A549 (cell line): ENCODE data around the gene CDYL2. TPM values are rescaled to one million over a fixed set of nuclear protein-coding genes. Genes with fewer than 3 reads are reported as not detected.
"Not testable (repeated sequence)": the region's sequence is repeated elsewhere in the genome, so short reads cannot be mapped to it uniquely, and the experiment has no call there.

ENCODE experiments used
- ATAC-seq, 2 experiments: fragments of 200-7000 bp in 1 of 2; fragments of >200 bp in 1 of 2; cut with Nextera tagmentation in 1 of 2; cut with Tn5 transposase in 1 of 2; 3 replicates each; pipeline versions ENCODE4 v1.8.0 to v1.9.1; 2018 to 2020; ENCODE audit warnings: mild to moderate bottlenecking in 1 of 2, moderate library complexity in 1 of 2
- CTCF ChIA-PET: fragments of 300-600 bp; sonication (Branson Sonifier 250); formaldehyde crosslinking; extraction: SDS; loops from one replicate; lab custom pipeline; 2021; ENCODE audit warnings: antibody characterized with exemption, inconsistent platforms; lab: Yijun Ruan, JAX
- POLR2A ChIA-PET: fragments of 350-600 bp; formaldehyde crosslinking; extraction: SDS; loops from one replicate; lab custom pipeline; 2021; ENCODE audit warnings: antibody characterized with exemption, inconsistent platforms; lab: Yijun Ruan, JAX
- DNase-seq, 2 experiments: peaks; one replicate each; pipeline versions ENCODE4 v3.0.0 to v3.0.0-alpha.2; 2011 to 2016; ENCODE audit warnings: low read depth in 1 of 2, low spot score in 1 of 2
- FAIRE-seq: peaks from 2 replicates; lab custom pipeline; 2011; peaks lifted over from hg19 to GRCh38; lab: Jason Lieb, UNC
- H3K27ac ChIP-seq, 2 experiments: fragments of >200 bp; sonication (Bioruptor Twin); formaldehyde crosslinking; 3 replicates each; pipeline ENCODE4 v1.5.1; 2016 to 2017
- H3K4me1 ChIP-seq: fragments of >200 bp; sonication (Bioruptor Twin); formaldehyde crosslinking; 3 replicates; pipeline ENCODE4 v1.6.1; 2016
- H3K4me2 ChIP-seq: fragments of >200 bp; sonication (Bioruptor Twin); formaldehyde crosslinking; 3 replicates; pipeline ENCODE4 v1.6.1; 2016
- H3K4me3 ChIP-seq: fragments of >200 bp; sonication (Bioruptor Twin); formaldehyde crosslinking; 3 replicates; pipeline ENCODE4 v1.5.1; 2016
- H3K9me3 ChIP-seq: fragments of >200 bp; sonication (Bioruptor Twin); formaldehyde crosslinking; 3 replicates; pipeline ENCODE4 v1.6.1; 2016
- CBX8 ChIP-seq: fragments of 200-600 bp; sonication (generic); IDR thresholded peaks from 2 replicates; pipeline ENCODE4 v1.6.1; 2016
- CHD2 ChIP-seq: fragments of 150-350 bp; IDR thresholded peaks from 2 replicates; pipeline ENCODE4 v1.6.1; 2014; ENCODE audit warnings: low read length; ENCODE audit not compliant: partially characterized antibody
- EHF ChIP-seq: fragments of 250-450 bp; sonication (Bioruptor Pico); IDR thresholded peaks from 2 replicates; pipeline ENCODE4 v1.5.0; 2020; ENCODE audit warnings: mild to moderate bottlenecking
- FOSB ChIP-seq: fragments of 250-450 bp; sonication (Bioruptor Pico); IDR thresholded peaks from 2 replicates; pipeline ENCODE4 v1.5.0; 2020; ENCODE audit warnings: mild to moderate bottlenecking, moderate library complexity
- FOSL2 ChIP-seq, 2 experiments: fragments of 450-650 bp in 1 of 2; fragments of >200 bp in 1 of 2; sonication (Bioruptor Twin) in 1 of 2; formaldehyde crosslinking; IDR thresholded peaks; 2 replicates each; pipeline versions ENCODE4 v1.5.0 to v1.6.1; 2016 to 2020; ENCODE audit warnings: mild to moderate bottlenecking in 1 of 2, moderate library complexity in 1 of 2
- FOXS1 ChIP-seq: fragments of 250-450 bp; sonication (Bioruptor Pico); IDR thresholded peaks from 2 replicates; pipeline ENCODE4 v1.5.0; 2020; ENCODE audit warnings: mild to moderate bottlenecking, moderate library complexity
- HOXB5 ChIP-seq: fragments of 250-450 bp; sonication (Bioruptor Pico); IDR thresholded peaks from 2 replicates; pipeline ENCODE4 v1.5.0; 2020; ENCODE audit warnings: mild to moderate bottlenecking, moderate library complexity
- KDM1A ChIP-seq: fragments of 200-600 bp; sonication (generic); IDR thresholded peaks from 2 replicates; pipeline ENCODE4 v1.6.1; 2016; ENCODE audit warnings: low read depth, mild to moderate bottlenecking
- MAFK ChIP-seq: fragments of 450-650 bp; IDR thresholded peaks from 2 replicates; pipeline ENCODE4 v1.6.1; 2014; ENCODE audit not compliant: partially characterized antibody
- NR3C1 ChIP-seq: fragments of >200 bp; sonication (Bioruptor Twin); formaldehyde crosslinking; IDR thresholded peaks from 3 replicates; pipeline ENCODE4 v1.6.1; 2017
- PHF8 ChIP-seq: fragments of 200-600 bp; sonication (generic); IDR thresholded peaks from 2 replicates; pipeline ENCODE4 v1.6.1; 2016; ENCODE audit warnings: low read depth, mild to moderate bottlenecking, antibody characterized with exemption, moderate library complexity, borderline replicate concordance
- POLR2AphosphoS2 ChIP-seq: conservative IDR thresholded peaks from 2 replicates; pipeline ENCODE4 v1.6.1; 2012; ENCODE audit warnings: low read length, improper control_type of control experiment, inconsistent platforms
- RAD21 ChIP-seq, 2 experiments: fragments of >200 bp in 1 of 2; sonication (Bioruptor Twin) in 1 of 2; formaldehyde crosslinking in 1 of 2; IDR thresholded peaks in 1 of 2; conservative IDR thresholded peaks in 1 of 2; 2 replicates in 1 of 2; 3 replicates in 1 of 2; pipeline ENCODE4 v1.6.1; 2012 to 2018; ENCODE audit warnings: inconsistent platforms in 1 of 2
- SREBF2 ChIP-seq: fragments of 450-650 bp; IDR thresholded peaks from 2 replicates; pipeline ENCODE4 v1.6.1; 2014; ENCODE audit warnings: mild to moderate bottlenecking, moderate library complexity
- TFCP2L1 ChIP-seq: fragments of 250-450 bp; sonication (Bioruptor Pico); IDR thresholded peaks from 2 replicates; pipeline ENCODE4 v1.5.0; 2021; ENCODE audit warnings: mild to moderate bottlenecking
- TP53 ChIP-seq: fragments of 250-450 bp; sonication (Bioruptor Pico); IDR thresholded peaks from 2 replicates; pipeline ENCODE4 v1.5.0; 2021; ENCODE audit warnings: mild to moderate bottlenecking, moderate library complexity
- ZFP36 ChIP-seq: fragments of 450-650 bp; IDR thresholded peaks from 2 replicates; pipeline ENCODE4 v1.6.1; 2014; ENCODE audit warnings: borderline replicate concordance; ENCODE audit not compliant: partially characterized antibody
- ZNF302 ChIP-seq: fragments of 250-450 bp; sonication (Bioruptor Pico); IDR thresholded peaks from 2 replicates; pipeline ENCODE4 v1.9.0; 2021; ENCODE audit warnings: inconsistent platforms, mild to moderate bottlenecking, moderate library complexity
- ZSCAN20 ChIP-seq: fragments of 250-450 bp; sonication (Bioruptor Pico); IDR thresholded peaks from 2 replicates; pipeline ENCODE4 v1.8.0; 2022; ENCODE audit warnings: mild to moderate bottlenecking, moderate library complexity
- WGBS: methylation state at CpG from one replicate; pipeline ENCODE4 v1.1.6; 2017; ENCODE audit errors: missing lambda C conversion rate; 5-methylcytosine and 5-hydroxymethylcytosine counted together
- polyA plus RNA-seq, 4 experiments: library from polyadenylated mRNA; depleted of rRNA in 3 of 4; stranded (reverse); fragments of >200 nt; fragmentation: RNase III in 1 of 4; extraction: RNeasy Plus Mini Kit Qiagen cat#74134 plus additional on column Dnase treatment in 1 of 4; gene quantifications; 2 replicates in 3 of 4; 3 replicates in 1 of 4; pipeline ENCODE4 v1.2.3, GENCODE V29; 2011 to 2017
- TF ChIP-seq, protein P1 (sequence below): IDR thresholded peaks from 2 replicates; pipeline ENCODE4 v1.6.1; 2012; ENCODE audit warnings: low read depth, borderline replicate concordance
- TF ChIP-seq, protein P2 (sequence below): fragments of 150-350 bp; IDR thresholded peaks from 2 replicates; pipeline ENCODE4 v1.6.1; 2014; ENCODE audit warnings: low read depth, mild to moderate bottlenecking, low read length

CDYL2 gene
- polyA plus RNA-seq, 2 of the 4 experiments (the other 2 are of a cell fraction) = 0.05 to 0.10 TPM

DNA sequence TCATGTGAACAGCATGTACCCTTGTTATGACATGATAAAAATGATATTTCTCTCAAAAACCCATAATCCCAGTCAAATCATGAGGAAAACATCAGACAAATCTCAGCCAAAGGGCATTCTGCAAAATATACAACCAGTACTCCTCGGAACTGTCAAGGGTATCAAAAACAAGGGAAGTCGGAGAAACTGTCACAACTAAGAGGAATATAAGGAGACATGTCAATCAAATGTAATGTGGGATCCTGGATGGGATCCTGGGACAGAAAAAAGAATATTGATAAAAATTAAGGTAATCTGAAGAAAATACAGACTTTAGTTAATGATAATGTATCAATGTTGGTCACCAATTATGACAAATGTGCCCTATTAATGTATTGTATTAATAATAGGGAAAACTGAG is 15.6 kb upstream of the CDYL2 start:
- DNase-seq (no peak), ATAC-seq (no peak), FAIRE-seq (no peak)
- POLR2A ChIA-PET = no interaction called here
- H3K9me3 ChIP-seq = peaks cover 3% of the 10 kb centered on the region; the same call in 1 of the 3 replicates
- TF ChIP-seq TP53 = no peak
- no peak for TF ChIP-seq SREBF2
- TF ChIP-seq, protein P1, sequence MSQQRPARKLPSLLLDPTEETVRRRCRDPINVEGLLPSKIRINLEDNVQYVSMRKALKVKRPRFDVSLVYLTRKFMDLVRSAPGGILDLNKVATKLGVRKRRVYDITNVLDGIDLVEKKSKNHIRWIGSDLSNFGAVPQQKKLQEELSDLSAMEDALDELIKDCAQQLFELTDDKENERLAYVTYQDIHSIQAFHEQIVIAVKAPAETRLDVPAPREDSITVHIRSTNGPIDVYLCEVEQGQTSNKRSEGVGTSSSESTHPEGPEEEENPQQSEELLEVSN = no peak
- TF ChIP-seq CBX8 = no peak
- no peak for TF ChIP-seq ZSCAN20 (CRISPR knock-in tag)
- TF ChIP-seq RAD21 (conservative IDR thresholded peaks at IDR 0.05 in 1 of 2, IDR thresholded peaks at IDR 0.05 in 1 of 2) = no peak
- TF ChIP-seq ZFP36 = no peak
- TF ChIP-seq FOXS1 (CRISPR knock-in tag) = no peak
- no peak for TF ChIP-seq MAFK
- TF ChIP-seq POLR2AphosphoS2 = no peak
- TF ChIP-seq FOSB (CRISPR knock-in tag) = no peak
- no peak for TF ChIP-seq HOXB5 (CRISPR knock-in tag)
- TF ChIP-seq EHF (CRISPR knock-in tag) = no peak
- TF ChIP-seq TFCP2L1 (CRISPR knock-in tag) = no peak
- TF ChIP-seq, protein P2, sequence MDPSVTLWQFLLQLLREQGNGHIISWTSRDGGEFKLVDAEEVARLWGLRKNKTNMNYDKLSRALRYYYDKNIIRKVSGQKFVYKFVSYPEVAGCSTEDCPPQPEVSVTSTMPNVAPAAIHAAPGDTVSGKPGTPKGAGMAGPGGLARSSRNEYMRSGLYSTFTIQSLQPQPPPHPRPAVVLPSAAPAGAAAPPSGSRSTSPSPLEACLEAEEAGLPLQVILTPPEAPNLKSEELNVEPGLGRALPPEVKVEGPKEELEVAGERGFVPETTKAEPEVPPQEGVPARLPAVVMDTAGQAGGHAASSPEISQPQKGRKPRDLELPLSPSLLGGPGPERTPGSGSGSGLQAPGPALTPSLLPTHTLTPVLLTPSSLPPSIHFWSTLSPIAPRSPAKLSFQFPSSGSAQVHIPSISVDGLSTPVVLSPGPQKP = no peak
- TF ChIP-seq FOSL2 (IDR thresholded peaks at IDR 0.05) = no peak
- TF ChIP-seq FOSL2 (CRISPR knock-in tag; IDR thresholded peaks at IDR 0.05) = no peak
- no peak for TF ChIP-seq ZNF302
- no peak for TF ChIP-seq KDM1A
- no peak overlapping the region for H3K27ac ChIP-seq
- H3K4me2 ChIP-seq = no peak overlapping the region
- WGBS = 0% methylated on average over 2 of the region's 2 CpGs
- no peaks in the 10 kb centered on the region for H3K4me1 ChIP-seq
- CTCF ChIA-PET = no interaction called here
- H3K4me3 ChIP-seq = no peak overlapping the region

DNA sequence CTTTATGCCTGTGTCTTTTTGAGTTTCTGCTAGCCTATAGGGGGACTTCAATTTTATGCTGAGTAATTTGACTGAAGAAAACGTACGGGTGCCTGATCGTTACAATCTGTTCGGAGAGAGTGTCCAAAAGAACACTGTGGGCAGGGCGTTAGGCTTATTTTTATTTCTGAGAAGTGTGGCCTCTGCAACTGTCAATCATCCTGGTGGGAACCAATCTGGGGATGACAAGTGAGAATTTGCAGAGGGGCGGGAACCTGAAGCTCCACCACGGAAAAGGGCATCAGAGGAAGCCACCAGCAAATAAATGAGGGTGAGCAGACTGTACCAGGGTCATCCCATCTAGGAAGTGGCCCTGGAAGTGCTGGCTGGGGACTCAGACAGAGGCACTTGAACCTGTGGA is 12.0 kb upstream of the CDYL2 start:
- no peak for TF ChIP-seq CHD2
- TF ChIP-seq, all 56 proteins: peak for 0
- WGBS = 32% methylated on average over 7 of the region's 7 CpGs
- ChIA-PET POLR2A (no interaction called here), CTCF (no interaction called here)
- ATAC-seq = no peak
- DNase-seq = no peak
- Histone ChIP-seq H3K9me3 (0 out of 3 replicates have a peak, but pooled peaks cover 3% of the 10 kb centered on the region), H3K4me3 (no peak overlapping the region), H3K4me1 (no peaks in the 10 kb centered on the region), H3K27ac (no peak overlapping the region), H3K4me2 (no peak overlapping the region)
- no peak for FAIRE-seq

DNA sequence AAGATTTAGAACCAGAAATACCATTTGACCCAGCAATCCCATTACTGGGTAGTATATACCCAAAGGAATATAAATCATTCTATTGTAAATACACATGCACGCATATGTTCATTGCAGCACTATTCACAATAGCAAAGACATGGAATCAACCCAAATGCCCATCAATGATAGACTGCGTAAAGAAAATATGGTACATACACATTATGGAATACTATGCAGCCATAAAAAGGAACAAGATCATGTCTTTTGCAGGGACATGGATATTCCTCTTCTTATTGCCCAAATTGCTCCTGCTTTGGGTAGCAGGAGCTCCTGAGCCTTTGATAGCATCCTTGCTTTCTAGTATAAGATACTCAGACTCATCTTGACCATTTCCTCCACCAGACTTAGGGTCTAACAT is 10.9 kb upstream of the CDYL2 start:
- POLR2A ChIA-PET, H3K9me3 ChIP-seq: not testable (repeated sequence)

DNA sequence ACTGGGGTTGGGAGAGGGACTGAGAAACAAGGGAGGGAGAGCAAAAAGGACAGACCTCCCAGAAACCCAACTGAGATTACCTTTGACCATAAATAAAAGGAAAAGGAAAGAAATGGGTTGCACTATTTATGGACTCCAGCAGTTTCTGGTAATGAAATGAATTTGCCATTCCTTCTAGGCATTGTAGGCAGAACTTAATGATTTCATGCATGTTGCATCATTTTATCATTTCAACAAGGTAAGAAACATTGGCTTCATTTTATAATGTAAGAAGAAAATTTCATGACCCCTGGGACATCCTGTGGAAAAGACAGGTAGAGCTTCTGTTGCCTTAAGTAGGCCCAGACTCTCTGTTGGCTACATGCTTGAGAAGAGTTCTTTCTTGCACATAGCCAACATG is 8.2 kb upstream of the CDYL2 start:
- TF ChIP-seq PHF8 (no peak), NR3C1 (no peak)
- TF ChIP-seq, all 56 proteins: peak for 0
- no peak overlapping the region for H3K4me2 ChIP-seq
- POLR2A ChIA-PET = no interaction called here

More for the DNA sequence above, 10.9 kb upstream of the CDYL2 start:
- not testable (repeated sequence) for H3K4me3 ChIP-seq, FAIRE-seq, H3K27ac ChIP-seq, H3K4me1 ChIP-seq, DNase-seq, H3K4me2 ChIP-seq, ATAC-seq
- 67% methylated on average over 2 of the region's 2 CpGs for WGBS
- CTCF ChIA-PET = interaction anchor here (1.5 kb wide), 1 partner anchor 10 kb away, joined by 5 read pairs; no protein-coding TSS in a partner anchor

More for the DNA sequence above, 8.2 kb upstream of the CDYL2 start:
- CTCF ChIA-PET = interaction anchor here (0.7 kb wide), 1 partner anchor 13 kb away, joined by 3 read pairs; no protein-coding TSS in a partner anchor
- 0 out of 3 replicates have a peak, but pooled peaks cover 3% of the 10 kb centered on the region for H3K9me3 ChIP-seq
- no peak for ATAC-seq
- H3K4me3 ChIP-seq = no peak overlapping the region
- H3K27ac ChIP-seq = no peak overlapping the region
- no peak for FAIRE-seq
- DNase-seq = no peak
- no peaks in the 10 kb centered on the region for H3K4me1 ChIP-seq
